Stimulated activated CD8-positive, alpha-beta memory T cell treated with anti-CD3 and anti-CD28 coated beads, Interleukin-4, amount 100 ng/mL, for 24 hours (primary cell): ENCODE results near the gene AURKA.
"Not testable (repeated sequence)": the region's sequence is repeated elsewhere in the genome, so short reads cannot be mapped to it uniquely, and the experiment has no call there.

Experiments used
- DNase-seq: peaks from one replicate; pipeline ENCODE4 v3.0.0-alpha.2; 2020; ENCODE audit warnings: low read depth

AURKA gene

GRCh38 chr20:56420940-56421688 lies 29.1 kb upstream of the AURKA start:
- no peak for DNase-seq

- no peak for DNase-seq
These were observed 28.0 kb upstream of the AURKA start for GRCh38 chr20:56420028-56420427.

GRCh38 chr20:56418385-56418861 lies 26.4 kb upstream of the AURKA start:
- no peak for DNase-seq

- no peak for DNase-seq
These were observed 25.9 kb upstream of the AURKA start for GRCh38 chr20:56417911-56418310.

DNA sequence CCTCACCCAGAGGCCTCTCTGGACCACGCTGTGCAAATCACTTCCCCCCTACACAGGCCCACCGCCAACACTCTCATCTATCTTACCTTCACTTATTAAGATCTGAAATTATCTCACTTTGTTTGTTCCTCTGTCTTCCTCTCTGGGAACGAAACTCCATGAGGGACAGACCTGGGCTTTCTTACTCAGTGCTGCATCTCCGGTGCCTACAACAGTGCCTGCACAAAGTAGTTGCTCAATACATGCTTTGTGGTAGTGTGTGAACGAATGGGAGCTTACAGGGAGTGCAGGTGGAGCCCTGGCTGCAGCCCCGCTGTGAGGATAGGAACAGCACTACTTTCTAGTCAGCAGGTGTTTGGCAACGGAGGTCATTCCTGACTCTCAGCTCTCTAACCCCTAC lies 25.4 kb upstream of the AURKA start:
- no peak for DNase-seq

GRCh38 chr20:56414842-56415765 lies 23.1 kb upstream of the AURKA start:
- DNase-seq = peak; percentile 65

GRCh38 chr20:56412949-56413348 lies 20.9 kb upstream of the AURKA start:
- no peak for DNase-seq

GRCh38 chr20:56412473-56412790 lies 20.4 kb upstream of the AURKA start:
- DNase-seq = no peak

DNA sequence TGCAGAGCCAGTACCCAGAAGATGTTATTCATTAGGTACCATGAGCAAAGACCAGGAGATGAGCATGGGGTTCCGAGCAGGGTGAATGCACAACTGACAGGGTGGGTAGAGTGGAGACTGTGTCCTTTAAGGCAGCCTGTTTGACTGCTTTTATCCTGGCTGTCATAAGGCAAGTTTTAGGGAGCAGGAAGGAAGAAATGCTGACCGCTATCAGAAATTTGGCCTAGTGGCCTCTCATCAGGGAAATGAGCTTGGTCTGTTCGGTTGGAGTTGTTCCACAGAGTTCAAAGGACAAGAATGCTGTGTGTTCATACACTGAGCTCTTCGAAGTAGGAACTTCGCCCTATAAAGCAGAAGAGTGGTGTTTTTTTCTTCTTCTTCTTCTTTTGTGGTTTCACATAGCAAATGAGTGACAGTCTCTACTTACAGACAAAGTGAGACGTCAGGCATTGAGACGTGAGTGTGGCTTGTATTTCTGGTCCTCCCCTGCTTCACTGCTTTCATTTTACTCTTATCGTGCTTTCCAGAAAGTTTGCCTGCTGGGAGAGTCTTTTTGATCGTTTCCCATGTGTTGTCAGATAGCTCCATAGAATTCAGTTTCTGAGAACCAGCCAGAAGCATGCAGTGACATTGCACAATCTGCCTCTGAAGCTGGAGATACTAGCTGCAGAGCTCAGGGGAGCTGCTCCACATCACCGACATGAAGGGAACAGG lies 19.9 kb upstream of the AURKA start, which contains the start of gene CASS4:
CASS4 (plus strand) TSS at position 502 of the 714 bp plus-strand sequence; CDS start at position 701, 199 bp downstream.
- DNase-seq = no peak

- not testable (repeated sequence) for DNase-seq
These were observed 19.3 kb upstream of the AURKA start for GRCh38 chr20:56411287-56411686.

GRCh38 chr20:56409956-56410355 lies 17.9 kb upstream of the AURKA start:
- no peak for DNase-seq

GRCh38 chr20:56409521-56409920 lies 17.5 kb upstream of the AURKA start:
- no peak for DNase-seq

GRCh38 chr20:56406910-56407309 lies 14.9 kb upstream of the AURKA start:
- DNase-seq = no peak

- not testable (repeated sequence) for DNase-seq
These were observed 13.3 kb upstream of the AURKA start for GRCh38 chr20:56405356-56405755.

- no peak for DNase-seq
These were observed 11.4 kb upstream of the AURKA start for GRCh38 chr20:56403465-56403864.

- peak; percentile 32 for DNase-seq
These were observed 8.1 kb upstream of the AURKA start for GRCh38 chr20:56400001-56400640.

DNA sequence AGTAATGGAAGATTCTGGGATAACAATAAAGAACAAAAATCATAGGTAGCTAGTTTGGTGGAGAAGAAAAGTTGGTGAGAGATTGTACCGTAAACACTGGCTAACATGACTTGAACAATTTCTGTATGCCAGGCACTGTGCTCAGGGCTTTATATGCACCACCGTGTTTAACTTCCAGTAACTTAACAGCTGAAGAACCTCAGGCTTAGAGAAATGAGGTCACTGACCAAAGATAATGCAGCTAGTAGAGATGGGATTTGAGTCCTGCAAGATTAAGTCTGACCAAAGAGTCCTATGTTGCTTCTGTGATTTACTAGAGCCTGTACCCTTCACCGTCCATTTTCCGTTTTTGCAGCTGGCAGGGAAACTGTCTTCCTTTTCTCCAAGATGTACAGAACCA lies 3.2 kb upstream of the AURKA start:
- DNase-seq = no peak

DNA sequence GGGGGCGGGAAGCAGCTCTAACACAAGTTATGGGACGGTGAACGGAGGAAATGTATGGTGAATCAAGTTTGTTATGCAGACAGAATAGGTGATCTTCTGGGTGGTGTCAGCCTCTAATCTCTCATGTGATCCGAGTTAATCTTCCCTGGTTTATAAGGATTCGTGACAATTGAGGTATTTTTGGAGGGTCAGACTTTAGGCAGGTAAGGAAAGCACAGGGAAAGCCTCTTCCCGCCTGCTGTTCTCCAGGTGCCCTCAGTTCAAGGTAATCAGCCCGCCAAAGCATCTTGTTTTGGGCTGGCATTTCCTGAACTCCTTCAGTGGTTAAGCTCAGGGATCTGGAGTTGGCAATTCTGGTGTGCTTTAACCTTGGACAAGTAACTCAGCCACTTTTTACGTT lies 1.6 kb upstream of the AURKA start:
- DNase-seq = no peak

- no peak for DNase-seq
These were observed 967 bp upstream of the AURKA start for GRCh38 chr20:56392881-56393482.

- DNase-seq = no peak
These were observed 351 bp downstream of the AURKA start for GRCh38 chr20:56391596-56392131.

- DNase-seq = no peak
These were observed 978 bp downstream of the AURKA start for GRCh38 chr20:56391037-56391436.
